GM12875 (cell line): ENCODE data around the gene TESMIN.

Experiments used
- H3K4me3 ChIP-seq: one replicate; pipeline ENCODE4 v1.5.1; 2011; ENCODE audit warnings: low read depth, low read length, control low read depth
- CTCF ChIP-seq: IDR thresholded peaks from 2 replicates; pipeline ENCODE4 v1.5.1; 2011; ENCODE audit warnings: low read depth, mild to moderate bottlenecking, control low read depth, inconsistent platforms, low read length, moderate library complexity, borderline replicate concordance; ENCODE audit not compliant: insufficient read depth

Gene TESMIN

DNA sequence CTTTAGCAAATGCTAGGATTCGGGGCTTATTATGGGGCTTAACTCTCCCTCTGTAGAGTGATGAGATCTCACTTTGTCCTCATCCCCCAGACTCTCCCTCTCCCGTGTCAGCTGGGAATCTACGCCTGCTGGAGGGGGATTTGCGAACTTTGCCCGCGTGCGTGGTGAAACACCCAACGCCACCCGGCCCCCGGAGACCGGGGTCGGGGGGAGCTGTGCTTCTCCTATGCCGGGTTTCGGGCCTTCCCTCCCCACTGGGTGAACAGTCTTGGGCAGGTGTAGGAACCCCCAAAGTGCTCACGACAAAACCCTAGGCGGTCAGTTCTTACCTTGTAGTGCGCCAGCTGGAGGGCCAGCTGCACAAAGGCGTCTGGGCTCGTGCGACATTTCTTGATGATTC lies 21.6 kb upstream of the TESMIN start:
- no peak overlapping the region for H3K4me3 ChIP-seq
- TF ChIP-seq CTCF, result no peak

DNA sequence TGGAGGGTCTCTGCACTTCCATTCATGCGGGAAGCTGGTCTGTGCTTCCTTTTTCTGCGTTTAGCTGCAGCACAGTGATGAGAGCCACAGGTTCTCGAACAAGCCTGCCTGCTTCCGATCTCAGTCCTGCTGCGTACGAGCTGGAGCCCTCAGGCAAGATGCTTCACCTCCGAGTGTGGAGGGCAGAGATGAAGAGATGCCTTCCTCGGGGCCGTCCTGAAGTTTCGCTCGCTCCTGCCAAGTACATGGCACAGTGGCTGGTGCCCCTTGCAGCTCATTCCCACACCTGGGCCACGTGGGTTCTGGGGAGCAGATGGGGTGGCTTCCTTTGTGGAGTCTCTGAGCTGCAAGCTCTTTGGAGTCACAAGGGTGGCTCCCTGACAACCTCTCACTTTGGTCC lies 19.5 kb upstream of the TESMIN start:
- H3K4me3 ChIP-seq, result no peak overlapping the region
- no peak for TF ChIP-seq CTCF

GRCh38 chr11:68767672-68768071 lies 16.4 kb upstream of the TESMIN start:
- H3K4me3 ChIP-seq, result no peak overlapping the region
- no peak for TF ChIP-seq CTCF

GRCh38 chr11:68766786-68767185 lies 15.5 kb upstream of the TESMIN start:
- no peak overlapping the region for H3K4me3 ChIP-seq
- no peak for TF ChIP-seq CTCF

- no peak overlapping the region for H3K4me3 ChIP-seq
- TF ChIP-seq CTCF, result no peak
These were observed 13.4 kb upstream of the TESMIN start for GRCh38 chr11:68764746-68765145.

GRCh38 chr11:68763926-68764657 lies 12.8 kb upstream of the TESMIN start:
- H3K4me3 ChIP-seq, result no peak overlapping the region
- no peak; the same call in 1 of the 2 replicates for TF ChIP-seq CTCF

DNA sequence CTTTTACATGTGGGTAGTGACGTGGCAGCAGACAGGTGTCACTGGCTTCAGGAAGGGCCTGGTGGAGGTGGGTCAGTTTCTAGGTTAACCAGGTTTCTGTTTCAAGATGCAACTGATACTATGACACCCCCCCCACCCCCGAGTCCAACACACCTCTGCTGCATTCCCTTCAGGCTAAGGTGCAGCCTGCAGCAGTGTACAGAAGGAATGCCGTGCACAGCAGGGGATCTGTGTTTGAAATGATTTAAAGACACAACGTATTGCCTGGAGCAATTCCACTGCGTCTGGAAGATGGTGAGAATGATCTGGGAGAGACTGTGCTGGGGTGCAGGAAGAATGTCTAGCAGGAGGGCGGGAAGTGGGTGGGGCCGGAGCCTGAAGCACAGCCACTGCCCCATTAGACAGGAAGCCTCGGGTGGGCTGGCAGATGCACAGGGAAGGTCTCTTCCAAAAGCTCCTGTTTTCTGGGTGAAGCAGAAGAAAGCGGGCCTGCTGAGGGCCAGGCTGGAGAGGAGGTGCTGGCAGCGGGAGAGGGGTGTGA lies 11.9 kb upstream of the TESMIN start:
- TF ChIP-seq CTCF, result no peak
- no peak overlapping the region for H3K4me3 ChIP-seq
